HEK293 (cell line): ENCODE results near the gene SPTBN1.

ENCODE experiments used
- CTCF ChIA-PET: fragments of 350-600 bp; formaldehyde crosslinking; extraction: SDS; loops from one replicate; lab custom pipeline; 2021; ENCODE audit warnings: antibody characterized with exemption; lab: Yijun Ruan, JAX
- POLR2A ChIA-PET: fragments of 300-600 bp; formaldehyde crosslinking; extraction: SDS; loops from one replicate; lab custom pipeline; 2020; ENCODE audit warnings: antibody characterized with exemption, inconsistent platforms; lab: Yijun Ruan, JAX
- H3K27ac ChIP-seq: fragments of 200-500 bp; sonication (Bioruptor generic); 2 replicates; pipeline ENCODE4 v1.5.1; 2014; ENCODE audit warnings: low read depth, low read length, control low read depth, inconsistent platforms; ENCODE audit errors: extremely low read depth
- H3K36me3 ChIP-seq, 2 experiments: fragments of 200-500 bp in 1 of 2; sonication (Bioruptor generic) in 1 of 2; 1 replicate in 1 of 2; 2 replicates in 1 of 2; pipeline ENCODE4 v1.5.1; 2014 to 2017; ENCODE audit warnings: inconsistent platforms in 2 of 2, low read length in 2 of 2; ENCODE audit not compliant: control insufficient read depth in 2 of 2, insufficient read depth in 1 of 2
- H3K4me1 ChIP-seq: fragments of 200-500 bp; sonication (Bioruptor generic); 2 replicates; pipeline ENCODE4 v1.5.1; 2014; ENCODE audit warnings: mild to moderate bottlenecking, low read length, inconsistent platforms; ENCODE audit not compliant: control insufficient read depth, insufficient read depth
- H3K4me3 ChIP-seq: 2 replicates; pipeline ENCODE4 v1.5.1; 2011; ENCODE audit warnings: low read depth, mild to moderate bottlenecking, control low read depth, low read length, moderate library complexity
- H3K9me3 ChIP-seq: fragments of 200-500 bp; sonication (Bioruptor generic); 2 replicates; pipeline ENCODE4 v1.5.1; 2014; ENCODE audit warnings: low read depth, low read length, inconsistent platforms; ENCODE audit not compliant: control insufficient read depth, insufficient read depth
- KLF8 ChIP-seq: fragments of 450-650 bp; formaldehyde crosslinking; IDR thresholded peaks from 2 replicates; pipeline ENCODE4 v1.5.1; 2016; ENCODE audit warnings: missing biosample characterization, missing genetic modification characterization
- KLF9 ChIP-seq: fragments of 450-650 bp; formaldehyde crosslinking; IDR thresholded peaks from 2 replicates; pipeline ENCODE4 v1.5.1; 2016; ENCODE audit warnings: missing biosample characterization, missing genetic modification characterization, low read depth
- MEIS1 ChIP-seq: sonication (generic); formaldehyde crosslinking; IDR thresholded peaks from 2 replicates; pipeline ENCODE4 v1.8.1; 2022; ENCODE audit warnings: missing genetic modification reagents, mild to moderate bottlenecking, borderline replicate concordance
- SP2 ChIP-seq: fragments of 450-650 bp; formaldehyde crosslinking; IDR thresholded peaks from 2 replicates; pipeline ENCODE4 v1.5.1; 2016; ENCODE audit warnings: missing biosample characterization, missing genetic modification characterization
- SP3 ChIP-seq: fragments of 450-650 bp; formaldehyde crosslinking; IDR thresholded peaks from 2 replicates; pipeline ENCODE4 v1.5.1; 2016; ENCODE audit warnings: missing biosample characterization, missing genetic modification characterization
- ZEB2 ChIP-seq: fragments of 450-650 bp; formaldehyde crosslinking; IDR thresholded peaks from 2 replicates; pipeline ENCODE4 v1.5.1; 2016; ENCODE audit warnings: missing biosample characterization, missing genetic modification characterization
- ZFP37 ChIP-seq: fragments of 450-650 bp; formaldehyde crosslinking; IDR thresholded peaks from 2 replicates; pipeline ENCODE4 v1.5.1; 2016; ENCODE audit warnings: missing biosample characterization, missing genetic modification characterization
- ZNF10 ChIP-seq: fragments of 450-650 bp; formaldehyde crosslinking; IDR thresholded peaks from 2 replicates; pipeline ENCODE4 v1.5.1; 2017; ENCODE audit warnings: missing biosample characterization, missing genetic modification characterization
- ZNF138 ChIP-seq: fragments of 450-650 bp; formaldehyde crosslinking; IDR thresholded peaks from 2 replicates; pipeline ENCODE4 v1.5.1; 2016; ENCODE audit warnings: missing biosample characterization, missing genetic modification characterization, borderline replicate concordance
- ZNF16 ChIP-seq: fragments of 450-650 bp; formaldehyde crosslinking; IDR thresholded peaks from 2 replicates; pipeline ENCODE4 v1.5.1; 2016; ENCODE audit warnings: low read depth, missing biosample characterization, missing genetic modification characterization
- ZNF221 ChIP-seq: fragments of 450-650 bp; formaldehyde crosslinking; IDR thresholded peaks from 2 replicates; pipeline ENCODE4 v1.5.1; 2017; ENCODE audit warnings: missing biosample characterization, missing genetic modification characterization, borderline replicate concordance
- ZNF37A ChIP-seq: fragments of 450-650 bp; IDR thresholded peaks from 2 replicates; pipeline ENCODE4 v1.5.1; 2018; ENCODE audit warnings: missing biosample characterization, missing genetic modification characterization
- ZNF521 ChIP-seq: fragments of 450-650 bp; formaldehyde crosslinking; IDR thresholded peaks from 2 replicates; pipeline ENCODE4 v1.5.1; 2017; ENCODE audit warnings: missing biosample characterization, mild to moderate bottlenecking, missing genetic modification characterization
- ZNF560 ChIP-seq: fragments of 450-650 bp; formaldehyde crosslinking; IDR thresholded peaks from 2 replicates; pipeline ENCODE4 v1.5.1; 2017; ENCODE audit warnings: missing biosample characterization, missing genetic modification characterization, borderline replicate concordance
- ZNF561 ChIP-seq: fragments of 450-650 bp; IDR thresholded peaks from 2 replicates; pipeline ENCODE4 v1.5.1; 2018; ENCODE audit warnings: missing biosample characterization, missing genetic modification characterization, borderline replicate concordance
- ZNF629 ChIP-seq: fragments of 450-650 bp; formaldehyde crosslinking; IDR thresholded peaks from 2 replicates; pipeline ENCODE4 v1.5.1; 2017; ENCODE audit warnings: missing biosample characterization, missing genetic modification characterization
- ZNF76 ChIP-seq: fragments of 450-650 bp; formaldehyde crosslinking; IDR thresholded peaks from 2 replicates; pipeline ENCODE4; 2016; ENCODE audit warnings: low read depth, missing biosample characterization, missing genetic modification characterization, borderline replicate concordance
- ZXDB ChIP-seq: fragments of 450-650 bp; formaldehyde crosslinking; IDR thresholded peaks from 2 replicates; pipeline ENCODE4 v1.5.1; 2016; ENCODE audit warnings: missing biosample characterization, missing genetic modification characterization
- TF ChIP-seq, protein P1 (sequence below): fragments of 450-650 bp; formaldehyde crosslinking; IDR thresholded peaks from 2 replicates; pipeline ENCODE4 v1.5.0; 2017; ENCODE audit warnings: missing biosample characterization, missing genetic modification characterization, borderline replicate concordance
- TF ChIP-seq, protein P2 (sequence below): fragments of 450-650 bp; formaldehyde crosslinking; IDR thresholded peaks from 2 replicates; pipeline ENCODE4 v1.5.1; 2016; ENCODE audit warnings: missing biosample characterization, missing genetic modification characterization
- TF ChIP-seq, protein P3 (sequence below): fragments of 450-650 bp; formaldehyde crosslinking; IDR thresholded peaks from 2 replicates; pipeline ENCODE4 v1.5.1; 2016; ENCODE audit warnings: missing biosample characterization, missing genetic modification characterization, borderline replicate concordance

The SPTBN1 gene

DNA sequence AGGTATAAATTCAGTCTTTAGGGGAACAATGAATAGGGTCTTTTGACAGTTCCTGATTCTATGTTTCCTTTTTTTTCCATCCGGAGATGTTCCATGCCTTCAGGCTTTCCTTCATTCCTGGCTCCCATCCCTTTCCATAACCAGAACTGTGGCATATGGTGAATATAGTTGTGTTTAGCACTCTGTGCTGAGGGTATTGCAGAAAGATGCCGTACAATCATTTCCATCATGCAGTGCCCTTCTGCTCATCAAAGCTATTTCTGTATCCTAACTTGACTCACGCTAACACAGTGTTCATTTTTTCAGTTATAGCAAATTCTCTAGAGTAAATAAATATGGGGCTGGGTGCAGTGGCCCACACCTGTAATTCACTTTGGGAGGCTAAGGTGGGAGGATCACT lies 135.4 kb downstream of the SPTBN1 start:
- Histone ChIP-seq H3K9me3 (no peaks in the 10 kb centered on the region), H3K27ac (no peak overlapping the region), H3K4me3 (no peak overlapping the region), H3K4me1 (peaks cover 22% of the 10 kb centered on the region), H3K36me3 (no peaks in the 10 kb centered on the region; a peak in 1 of 3 replicates)
- TF ChIP-seq ZEB2 (no peak), KLF8 (no peak), ZNF76 (tag by site-specific recombination) (no peak), ZNF629 (tag by site-specific recombination) (no peak), ZNF561 (tag by site-specific recombination) (no peak)
- TF ChIP-seq, protein P1, sequence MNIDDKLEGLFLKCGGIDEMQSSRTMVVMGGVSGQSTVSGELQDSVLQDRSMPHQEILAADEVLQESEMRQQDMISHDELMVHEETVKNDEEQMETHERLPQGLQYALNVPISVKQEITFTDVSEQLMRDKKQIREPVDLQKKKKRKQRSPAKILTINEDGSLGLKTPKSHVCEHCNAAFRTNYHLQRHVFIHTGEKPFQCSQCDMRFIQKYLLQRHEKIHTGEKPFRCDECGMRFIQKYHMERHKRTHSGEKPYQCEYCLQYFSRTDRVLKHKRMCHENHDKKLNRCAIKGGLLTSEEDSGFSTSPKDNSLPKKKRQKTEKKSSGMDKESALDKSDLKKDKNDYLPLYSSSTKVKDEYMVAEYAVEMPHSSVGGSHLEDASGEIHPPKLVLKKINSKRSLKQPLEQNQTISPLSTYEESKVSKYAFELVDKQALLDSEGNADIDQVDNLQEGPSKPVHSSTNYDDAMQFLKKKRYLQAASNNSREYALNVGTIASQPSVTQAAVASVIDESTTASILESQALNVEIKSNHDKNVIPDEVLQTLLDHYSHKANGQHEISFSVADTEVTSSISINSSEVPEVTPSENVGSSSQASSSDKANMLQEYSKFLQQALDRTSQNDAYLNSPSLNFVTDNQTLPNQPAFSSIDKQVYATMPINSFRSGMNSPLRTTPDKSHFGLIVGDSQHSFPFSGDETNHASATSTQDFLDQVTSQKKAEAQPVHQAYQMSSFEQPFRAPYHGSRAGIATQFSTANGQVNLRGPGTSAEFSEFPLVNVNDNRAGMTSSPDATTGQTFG (tag by site-specific recombination): no peak
- TF ChIP-seq, protein P2, sequence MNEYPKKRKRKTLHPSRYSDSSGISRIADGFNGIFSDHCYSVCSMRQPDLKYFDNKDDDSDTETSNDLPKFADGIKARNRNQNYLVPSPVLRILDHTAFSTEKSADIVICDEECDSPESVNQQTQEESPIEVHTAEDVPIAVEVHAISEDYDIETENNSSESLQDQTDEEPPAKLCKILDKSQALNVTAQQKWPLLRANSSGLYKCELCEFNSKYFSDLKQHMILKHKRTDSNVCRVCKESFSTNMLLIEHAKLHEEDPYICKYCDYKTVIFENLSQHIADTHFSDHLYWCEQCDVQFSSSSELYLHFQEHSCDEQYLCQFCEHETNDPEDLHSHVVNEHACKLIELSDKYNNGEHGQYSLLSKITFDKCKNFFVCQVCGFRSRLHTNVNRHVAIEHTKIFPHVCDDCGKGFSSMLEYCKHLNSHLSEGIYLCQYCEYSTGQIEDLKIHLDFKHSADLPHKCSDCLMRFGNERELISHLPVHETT (tag by site-specific recombination): no peak
- POLR2A ChIA-PET: no interaction called here
- CTCF ChIA-PET: interaction anchor here (0.6 kb wide), 1 partner anchor 75 kb away, joined by 3 read pairs; no protein-coding TSS in a partner anchor

DNA sequence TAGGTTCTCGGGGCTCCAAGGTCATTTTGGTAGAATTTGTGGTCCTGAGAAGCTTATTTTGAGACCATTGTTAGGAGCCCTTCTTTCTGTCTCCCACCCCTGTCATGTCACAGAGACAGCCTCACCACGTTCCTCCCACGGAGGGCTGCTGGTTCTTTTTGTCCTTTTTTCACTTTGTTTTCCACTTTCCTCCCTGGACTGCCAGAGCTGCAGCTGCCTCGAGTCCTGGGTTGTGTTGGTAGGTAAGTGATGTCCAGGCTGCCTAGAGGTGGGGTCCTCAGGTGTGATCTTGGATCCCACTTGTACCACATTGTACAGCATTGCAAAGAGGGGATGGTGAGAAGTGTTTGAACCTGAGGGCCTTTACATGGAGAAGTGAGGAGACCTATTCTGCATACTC lies 137.1 kb downstream of the SPTBN1 start:
- Histone ChIP-seq H3K36me3 (no peaks in the 10 kb centered on the region; a peak in 1 of 3 replicates), H3K4me1 (peaks cover 15% of the 10 kb centered on the region), H3K4me3 (no peak overlapping the region), H3K9me3 (no peaks in the 10 kb centered on the region), H3K27ac (no peak overlapping the region)
- ChIA-PET CTCF (no interaction called here), POLR2A (no interaction called here)
- TF ChIP-seq ZNF10 (tag by site-specific recombination) (no peak), ZNF16 (tag by site-specific recombination) (no peak), ZNF37A (tag by site-specific recombination) (no peak), KLF9 (no peak), SP3 (no peak), ZNF560 (no peak), MEIS1 (CRISPR knock-in tag) (no peak), ZNF221 (tag by site-specific recombination) (no peak), ZNF521 (no peak), ZXDB (tag by site-specific recombination) (no peak), SP2 (tag by site-specific recombination) (no peak), ZFP37 (tag by site-specific recombination) (no peak), ZNF138 (no peak)
- TF ChIP-seq, protein P3, sequence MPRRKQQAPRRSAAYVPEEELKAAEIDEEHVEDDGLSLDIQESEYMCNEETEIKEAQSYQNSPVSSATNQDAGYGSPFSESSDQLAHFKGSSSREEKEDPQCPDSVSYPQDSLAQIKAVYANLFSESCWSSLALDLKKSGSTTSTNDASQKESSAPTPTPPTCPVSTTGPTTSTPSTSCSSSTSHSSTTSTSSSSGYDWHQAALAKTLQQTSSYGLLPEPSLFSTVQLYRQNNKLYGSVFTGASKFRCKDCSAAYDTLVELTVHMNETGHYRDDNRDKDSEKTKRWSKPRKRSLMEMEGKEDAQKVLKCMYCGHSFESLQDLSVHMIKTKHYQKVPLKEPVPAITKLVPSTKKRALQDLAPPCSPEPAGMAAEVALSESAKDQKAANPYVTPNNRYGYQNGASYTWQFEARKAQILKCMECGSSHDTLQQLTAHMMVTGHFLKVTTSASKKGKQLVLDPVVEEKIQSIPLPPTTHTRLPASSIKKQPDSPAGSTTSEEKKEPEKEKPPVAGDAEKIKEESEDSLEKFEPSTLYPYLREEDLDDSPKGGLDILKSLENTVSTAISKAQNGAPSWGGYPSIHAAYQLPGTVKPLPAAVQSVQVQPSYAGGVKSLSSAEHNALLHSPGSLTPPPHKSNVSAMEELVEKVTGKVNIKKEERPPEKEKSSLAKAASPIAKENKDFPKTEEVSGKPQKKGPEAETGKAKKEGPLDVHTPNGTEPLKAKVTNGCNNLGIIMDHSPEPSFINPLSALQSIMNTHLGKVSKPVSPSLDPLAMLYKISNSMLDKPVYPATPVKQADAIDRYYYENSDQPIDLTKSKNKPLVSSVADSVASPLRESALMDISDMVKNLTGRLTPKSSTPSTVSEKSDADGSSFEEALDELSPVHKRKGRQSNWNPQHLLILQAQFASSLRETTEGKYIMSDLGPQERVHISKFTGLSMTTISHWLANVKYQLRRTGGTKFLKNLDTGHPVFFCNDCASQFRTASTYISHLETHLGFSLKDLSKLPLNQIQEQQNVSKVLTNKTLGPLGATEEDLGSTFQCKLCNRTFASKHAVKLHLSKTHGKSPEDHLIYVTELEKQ: no peak
